Endothelial cell of umbilical vein (primary cell): ENCODE data around the gene CLCA1. TPM values are rescaled to one million over a fixed set of nuclear protein-coding genes. Genes with fewer than 3 reads are reported as not detected.

Source experiments
- BruUV-seq: library from RNA; stranded (reverse); fragments of 400-500 nt; replicated peaks from 2 replicates; lab custom pipeline; 2021; lab: Mats Ljungman, UMichigan
- CTCF ChIA-PET: fragments of 300-600, 350-600 bp; sonication (Branson Sonifier 250); formaldehyde crosslinking; loops from one replicate; lab custom pipeline; 2021; ENCODE audit warnings: antibody characterized with exemption, inconsistent platforms; lab: Charles Lee
- POLR2A ChIA-PET: fragments of 300-600, 350-600 bp; sonication (Branson Sonifier 250); formaldehyde crosslinking; loops from one replicate; lab custom pipeline; 2021; ENCODE audit warnings: antibody characterized with exemption, inconsistent platforms; lab: Charles Lee
- DNase-seq: peaks from one replicate; pipeline ENCODE4 v3.0.0-alpha.2; 2011; ENCODE audit warnings: low read depth, low spot score
- FAIRE-seq: peaks from 2 replicates; lab custom pipeline; 2011; peaks lifted over from hg19 to GRCh38; lab: Jason Lieb, UNC
- H2AFZ ChIP-seq: 2 replicates; pipeline ENCODE4 v1.6.0; 2012; ENCODE audit warnings: low read depth, low read length, control low read depth, inconsistent platforms
- H3K27ac ChIP-seq: 2 replicates; pipeline ENCODE4 v1.5.1; 2011; ENCODE audit warnings: low read depth, mild to moderate bottlenecking, control low read depth, low read length, moderate library complexity; ENCODE audit not compliant: insufficient read depth
- H3K27me3 ChIP-seq, 2 experiments: 2 replicates each; pipeline versions ENCODE4 v1.6.0 to v1.6.1; 2011; ENCODE audit warnings: low read length in 2 of 2, mixed read lengths in 1 of 2; ENCODE audit not compliant: control insufficient read depth in 2 of 2, insufficient read depth in 2 of 2
- H3K36me3 ChIP-seq, 2 experiments: 2 replicates in 1 of 2; 3 replicates in 1 of 2; pipeline ENCODE4 v1.5.1; 2011; ENCODE audit warnings: low read length in 2 of 2, mild to moderate bottlenecking in 1 of 2, moderate library complexity in 1 of 2; ENCODE audit not compliant: control insufficient read depth in 2 of 2, insufficient read depth in 2 of 2; ENCODE audit errors: extremely low read depth in 1 of 2
- H3K4me1 ChIP-seq: 3 replicates; pipeline ENCODE4 v1.5.1; 2011; ENCODE audit warnings: mild to moderate bottlenecking, low read length; ENCODE audit not compliant: control insufficient read depth, insufficient read depth; ENCODE audit errors: extremely low read depth
- H3K4me2 ChIP-seq: 2 replicates; pipeline ENCODE4 v1.6.1; 2011; ENCODE audit warnings: low read length, control low read depth, mixed read lengths; ENCODE audit not compliant: insufficient read depth
- H3K4me3 ChIP-seq, 3 experiments: fragments of 200-600 bp in 1 of 3; sonication (generic), shearing (Covaris generic) in 1 of 3; replicated peaks in 1 of 3; 2 replicates each; pipeline ENCODE4 v1.5.1; 2011 to 2016; ENCODE audit warnings: control low read depth in 3 of 3, low read length in 3 of 3, mild to moderate bottlenecking in 2 of 3, inconsistent platforms in 1 of 3, low read depth in 1 of 3, moderate library complexity in 1 of 3; ENCODE audit not compliant: insufficient read depth in 1 of 3
- H3K79me2 ChIP-seq: 2 replicates; pipeline ENCODE4 v1.6.0; 2012; ENCODE audit warnings: low read length, inconsistent platforms; ENCODE audit not compliant: control insufficient read depth, insufficient read depth
- H3K9ac ChIP-seq: replicated peaks from 2 replicates; pipeline ENCODE3; 2011; ENCODE audit warnings: low read length, control low read depth; ENCODE audit not compliant: insufficient read depth; ENCODE audit errors: extremely low read depth
- H3K9me1 ChIP-seq: replicated peaks from 3 replicates; pipeline ENCODE4 v1.6.0; 2011; ENCODE audit warnings: mild to moderate bottlenecking, low read length; ENCODE audit not compliant: control insufficient read depth, insufficient read depth; ENCODE audit errors: extremely low read depth
- H3K9me3 ChIP-seq: replicated peaks from 2 replicates; pipeline ENCODE4 v1.5.1; 2012; ENCODE audit warnings: low read length, inconsistent platforms; ENCODE audit not compliant: control insufficient read depth, insufficient read depth
- H4K20me1 ChIP-seq: replicated peaks from 2 replicates; pipeline ENCODE3; 2011; ENCODE audit warnings: mild to moderate bottlenecking, low read length; ENCODE audit not compliant: control insufficient read depth, insufficient read depth; ENCODE audit errors: extremely low read depth
- GATA2 ChIP-seq: IDR thresholded peaks from 2 replicates; pipeline ENCODE4 v1.7.0; 2011; ENCODE audit warnings: low read depth, mild to moderate bottlenecking, moderate library complexity, mixed read lengths, low read length; ENCODE audit not compliant: insufficient read length, insufficient read depth
- MAX ChIP-seq: IDR thresholded peaks from 2 replicates; pipeline ENCODE4 v1.6.1; 2011; ENCODE audit not compliant: insufficient read depth, insufficient read length
- MYC ChIP-seq: IDR thresholded peaks from one replicate; pipeline ENCODE4 v1.6.1; 2011; ENCODE audit warnings: mild to moderate bottlenecking, low read depth, low read length
- POLR2A ChIP-seq: IDR thresholded peaks from 2 replicates; pipeline ENCODE4 v1.6.1; 2012; ENCODE audit warnings: low read depth, mild to moderate bottlenecking, control low read depth, low read length
- POLR2AphosphoS5 ChIP-seq: IDR thresholded peaks from 2 replicates; pipeline ENCODE4 v1.6.1; 2012; ENCODE audit warnings: low read depth, mild to moderate bottlenecking, control low read depth, low read length, moderate library complexity; ENCODE audit not compliant: insufficient read depth
- dilution Hi-C: fragments of 300-500 bp; cut with MboI; formaldehyde crosslinking; loops from one replicate; pipeline ENCODE4 v1.15.0; 2019; ENCODE audit warnings: low sequenced_read_pairs; ENCODE audit not compliant: extremely low pct_ligation_motif_present
- intact Hi-C: fragments of 100-400 bp; cut with micrococcal nuclease; formaldehyde crosslinking; loops from one replicate; pipeline ENCODE4 v1.10.0; 2022
- polyA plus RNA-seq, 4 experiments: library from polyadenylated mRNA; depleted of rRNA in 3 of 4; stranded (reverse) in 3 of 4; unstranded in 1 of 4; fragments of >200 nt; gene quantifications; 2 replicates each; pipeline versions ENCODE4 v1.2.1 to v1.2.3, GENCODE V29; 2011 to 2012; ENCODE audit warnings: missing spikeins in 1 of 4
- total RNA-seq: library from RNA; stranded (reverse); gene quantifications from 2 replicates; pipeline ENCODE4 v1.2.3, GENCODE V29; 2021

The CLCA1 gene
- total and polyA plus RNA-seq, 2 donors (not counting 3 experiments of a cell fraction or from before 2014, with no cell fraction given), result not detected

- Histone ChIP-seq H3K4me2 (no peak overlapping the region), H3K9ac (no peak overlapping the region), H4K20me1 (no peaks in the 10 kb centered on the region), H3K79me2 (no peaks in the 10 kb centered on the region), H3K4me1 (no peaks in the 10 kb centered on the region), H3K9me1 (no peaks in the 10 kb centered on the region), H3K9me3 (no peaks in the 10 kb centered on the region), H3K4me3 (no peak overlapping the region), H3K36me3 (no peaks in the 10 kb centered on the region), H2AFZ (no peak overlapping the region), H3K27me3 (peaks cover 6 to 14% of the 10 kb centered on the region in 2 experiments), H3K27ac (no peak overlapping the region)
- ChIA-PET CTCF (interaction anchor here (1.4 kb wide), 1 partner anchor 16 kb away, joined by 4 read pairs; no protein-coding TSS in a partner anchor), POLR2A (no interaction called here)
- no peak for FAIRE-seq
- intact Hi-C loops (no loop called here), dilution Hi-C loops (no loop called here)
- no peak for DNase-seq
- TF ChIP-seq POLR2A (no peak), MYC (no peak)
- BruUV-seq, result no TSS peak
These were observed 32.7 kb upstream of the CLCA1 start for GRCh38 chr1:86436041-86436440.

- ChIA-PET CTCF (interaction anchor here (2.1 kb wide), 1 partner anchor 11 kb away, joined by 5 read pairs; no protein-coding TSS in a partner anchor), POLR2A (no interaction called here)
- DNase-seq, result no peak
- Histone ChIP-seq H3K4me3 (no peak overlapping the region), H3K9me3 (no peaks in the 10 kb centered on the region), H3K27ac (no peak overlapping the region), H3K4me1 (no peaks in the 10 kb centered on the region), H3K36me3 (no peaks in the 10 kb centered on the region), H3K9me1 (no peaks in the 10 kb centered on the region), H3K27me3 (peaks cover 6 to 12% of the 10 kb centered on the region in 2 experiments), H3K79me2 (no peaks in the 10 kb centered on the region), H3K9ac (no peak overlapping the region), H2AFZ (no peak overlapping the region), H3K4me2 (no peak overlapping the region), H4K20me1 (no peaks in the 10 kb centered on the region)
- TF ChIP-seq POLR2A (no peak), GATA2 (no peak), MAX (no peak), POLR2AphosphoS5 (no peak)
- intact Hi-C loops (no loop called here), dilution Hi-C loops (no loop called here)
- BruUV-seq, result no TSS peak
- FAIRE-seq, result no peak
These were observed 27.1 kb upstream of the CLCA1 start for GRCh38 chr1:86441581-86441980.
